RWPE1 (cell line): ENCODE results near the gene SEC23B.

Source experiments
- CTCF ChIA-PET: fragments of 350-600 bp; sonication (Branson Sonifier 250); formaldehyde crosslinking; extraction: SDS; loops from one replicate; lab custom pipeline; 2021; lab: Yijun Ruan, JAX
- POLR2A ChIA-PET: fragments of 400-600 bp; formaldehyde crosslinking; extraction: SDS; loops from one replicate; lab custom pipeline; 2020; ENCODE audit warnings: antibody characterized with exemption; ENCODE audit not compliant: low non-redundant PET; lab: Yijun Ruan, JAX
- DNase-seq: peaks from one replicate; pipeline ENCODE4 v3.0.0; 2012; ENCODE audit warnings: low spot score
- H3K27ac ChIP-seq: fragments of 450-650 bp; 2 replicates; pipeline ENCODE4 v1.5.1; 2017
- CTCF ChIP-seq: fragments of 450-650 bp; conservative IDR thresholded peaks from 2 replicates; pipeline ENCODE4 v1.5.1; 2017; ENCODE audit warnings: low read depth, mild to moderate bottlenecking

Gene SEC23B

GRCh38 chr20:18545566-18545965 is 37.8 kb downstream of the SEC23B start:
- CTCF ChIA-PET, result no interaction called here
- TF ChIP-seq CTCF, result no peak
- H3K27ac ChIP-seq, result no peak overlapping the region
- DNase-seq, result no peak
- POLR2A ChIA-PET, result no interaction called here

- ChIA-PET POLR2A (no interaction called here), CTCF (interaction anchor here (0.7 kb wide), 1 partner anchor 52 kb away, joined by 3 read pairs; no protein-coding TSS in a partner anchor)
- TF ChIP-seq CTCF, result no peak
- no peak for DNase-seq
- no peak overlapping the region for H3K27ac ChIP-seq
Measured at GRCh38 chr20:18548465-18548864, 40.7 kb downstream of the SEC23B start.

- no peak for DNase-seq
- CTCF ChIA-PET, result no interaction called here
- TF ChIP-seq CTCF, result no peak
- no peak overlapping the region for H3K27ac ChIP-seq
- POLR2A ChIA-PET, result no interaction called here
Measured at GRCh38 chr20:18553746-18554145, 46.0 kb downstream of the SEC23B start.

- CTCF ChIA-PET, result no interaction called here
- no peak for TF ChIP-seq CTCF
- peak within 1 kb of the TSS; percentile 78 for H3K27ac ChIP-seq
- peak; percentile 95 for DNase-seq
- POLR2A ChIA-PET, result interaction anchor here (0.6 to 1.0 kb wide), 2 partner anchors 22 to 26 kb away, joined by 3 to 4 read pairs; no protein-coding TSS in a partner anchor
Measured at GRCh38 chr20:18566892-18567738, 59.4 kb downstream of the SEC23B start, which contains the start of gene SMIM26. SMIM26 (plus strand) TSS chr20:18567432; CDS start chr20:18567479, 47 bp downstream.

- no peak for DNase-seq
- H3K27ac ChIP-seq, result peak overlapping the region; percentile 78
- no peak for TF ChIP-seq CTCF
- ChIA-PET POLR2A (no interaction called here), CTCF (no interaction called here)
Measured at GRCh38 chr20:18567739-18568091, 60.0 kb downstream of the SEC23B start.

- POLR2A ChIA-PET, result interaction anchor here (0.7 kb wide), 1 partner anchor 110 kb away, joined by 3 read pairs; no protein-coding TSS in a partner anchor
Measured at GRCh38 chr20:18571009-18571408, 63.3 kb downstream of the SEC23B start.

More at GRCh38 chr20:18571009-18571408, 63.3 kb downstream of the SEC23B start:
- no peak for DNase-seq
- no peak for TF ChIP-seq CTCF
- no peak overlapping the region for H3K27ac ChIP-seq
- CTCF ChIA-PET, result interaction anchor here (0.6 kb wide), 1 partner anchor 1232 kb away, joined by 4 read pairs; no protein-coding TSS in a partner anchor
